ENCODE measurements around the gene LRRC40.
"Not testable (repeated sequence)": the region's sequence is repeated elsewhere in the genome, so short reads cannot be mapped to it uniquely, and the experiment has no call there.

LRRC40 gene

GRCh38 chr1:70200065-70200464, 5.3 kb downstream of the LRRC40 start:
- no peak for DNase-seq

- DNase-seq = no peak
Measured at GRCh38 chr1:70196333-70196732, 9.0 kb downstream of the LRRC40 start.

GRCh38 chr1:70195342-70195741, 10.0 kb downstream of the LRRC40 start:
- no peak for DNase-seq

- no peak for DNase-seq
Measured at GRCh38 chr1:70194601-70195000, 10.8 kb downstream of the LRRC40 start.

GRCh38 chr1:70192446-70192845, 12.9 kb downstream of the LRRC40 start:
- not testable (repeated sequence) for DNase-seq

- DNase-seq = no peak
Measured at GRCh38 chr1:70190180-70190579, 15.2 kb downstream of the LRRC40 start.

- DNase-seq = no peak
Measured at GRCh38 chr1:70188522-70188921, 16.9 kb downstream of the LRRC40 start.

- not testable (repeated sequence) for DNase-seq
Measured at GRCh38 chr1:70185181-70185580, 20.2 kb downstream of the LRRC40 start.

GRCh38 chr1:70171512-70171911, 33.9 kb downstream of the LRRC40 start:
- DNase-seq = no peak

- no peak for DNase-seq
Measured at GRCh38 chr1:70169018-70169839, 36.1 kb downstream of the LRRC40 start.

GRCh38 chr1:70168283-70168682, 37.1 kb downstream of the LRRC40 start:
- DNase-seq = no peak

GRCh38 chr1:70164350-70164749, 41.0 kb downstream of the LRRC40 start:
- DNase-seq = no peak

- no peak for DNase-seq
Measured at GRCh38 chr1:70156529-70157120, 48.8 kb downstream of the LRRC40 start.

GRCh38 chr1:70153739-70154138, 51.6 kb downstream of the LRRC40 start:
- DNase-seq = no peak

GRCh38 chr1:70150444-70150843, 54.9 kb downstream of the LRRC40 start:
- no peak for DNase-seq

GRCh38 chr1:70146488-70146887, 58.9 kb downstream of the LRRC40 start:
- DNase-seq = no peak

- no peak for DNase-seq
Measured at GRCh38 chr1:70143048-70143659, 62.2 kb downstream of the LRRC40 start.

- no peak for DNase-seq
Measured at GRCh38 chr1:70142075-70142474, 63.3 kb downstream of the LRRC40 start.

GRCh38 chr1:70140894-70141293, 64.5 kb downstream of the LRRC40 start:
- no peak for DNase-seq

GRCh38 chr1:70140343-70140742, 65.0 kb downstream of the LRRC40 start:
- DNase-seq = no peak

GRCh38 chr1:70134148-70134547, 71.2 kb downstream of the LRRC40 start:
- DNase-seq = no peak

- no peak for DNase-seq
Measured at GRCh38 chr1:70117046-70117445, 88.3 kb downstream of the LRRC40 start.

- DNase-seq = no peak
Measured at GRCh38 chr1:70115315-70115714, 90.1 kb downstream of the LRRC40 start.

GRCh38 chr1:70112838-70113237, 92.5 kb downstream of the LRRC40 start:
- DNase-seq = no peak

Measured in NCI-H1694 (cell line).